Measurements from ENCODE around the gene SLC45A1.
"Not testable (repeated sequence)": the region's sequence is repeated elsewhere in the genome, so short reads cannot be mapped to it uniquely, and the experiment has no call there.

The SLC45A1 gene

DNA sequence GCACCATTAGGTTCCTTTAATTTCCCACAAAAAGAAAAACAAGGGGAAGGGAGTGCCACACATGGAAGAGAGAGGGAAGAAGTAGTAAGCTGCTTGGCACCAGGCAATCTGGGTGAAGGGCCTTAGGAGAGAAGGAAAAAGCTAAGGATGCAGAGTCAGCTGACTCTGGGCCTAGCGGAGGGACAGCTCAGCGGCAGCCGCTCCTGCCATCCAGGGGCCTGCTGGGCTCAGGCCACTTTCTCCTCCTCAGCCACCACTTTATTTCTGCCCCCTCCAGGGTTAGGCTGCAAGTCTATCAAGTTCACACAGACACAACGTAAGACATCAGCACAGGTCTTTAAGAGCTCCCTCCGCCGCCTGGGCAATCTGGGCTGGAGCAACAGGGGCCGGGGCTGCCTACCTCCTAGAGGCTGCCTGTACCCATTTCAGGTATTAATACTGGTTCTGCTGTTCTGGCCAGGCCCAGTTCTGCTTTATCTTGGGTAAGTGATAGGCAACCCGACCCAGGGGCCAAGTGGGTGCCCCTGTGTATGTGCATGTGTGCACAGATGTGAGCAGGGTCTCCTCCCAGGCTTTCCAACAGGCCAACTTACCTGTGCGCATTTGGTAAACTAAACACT is 53.6 kb downstream of the SLC45A1 start:
- no peak for DNase-seq

DNA sequence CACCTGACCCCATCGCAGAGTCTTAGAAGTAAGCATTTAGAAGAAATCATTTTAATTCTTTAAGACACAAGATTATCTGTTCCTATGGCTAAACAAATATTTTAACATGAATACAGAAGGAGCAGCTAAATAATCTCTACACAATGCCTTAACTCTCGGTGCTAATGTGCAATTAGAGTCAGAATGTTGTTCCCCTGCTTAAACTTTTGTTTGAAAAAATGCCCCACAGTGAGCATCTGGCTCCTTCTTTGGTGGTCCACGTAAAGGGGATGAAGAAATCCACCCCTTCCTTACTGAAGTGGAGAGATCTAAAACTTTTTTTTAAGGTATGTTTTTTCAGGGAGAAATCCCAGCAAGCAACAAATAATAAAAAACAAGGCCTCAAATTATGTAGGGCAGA is 55.2 kb downstream of the SLC45A1 start:
- no peak for DNase-seq

DNA sequence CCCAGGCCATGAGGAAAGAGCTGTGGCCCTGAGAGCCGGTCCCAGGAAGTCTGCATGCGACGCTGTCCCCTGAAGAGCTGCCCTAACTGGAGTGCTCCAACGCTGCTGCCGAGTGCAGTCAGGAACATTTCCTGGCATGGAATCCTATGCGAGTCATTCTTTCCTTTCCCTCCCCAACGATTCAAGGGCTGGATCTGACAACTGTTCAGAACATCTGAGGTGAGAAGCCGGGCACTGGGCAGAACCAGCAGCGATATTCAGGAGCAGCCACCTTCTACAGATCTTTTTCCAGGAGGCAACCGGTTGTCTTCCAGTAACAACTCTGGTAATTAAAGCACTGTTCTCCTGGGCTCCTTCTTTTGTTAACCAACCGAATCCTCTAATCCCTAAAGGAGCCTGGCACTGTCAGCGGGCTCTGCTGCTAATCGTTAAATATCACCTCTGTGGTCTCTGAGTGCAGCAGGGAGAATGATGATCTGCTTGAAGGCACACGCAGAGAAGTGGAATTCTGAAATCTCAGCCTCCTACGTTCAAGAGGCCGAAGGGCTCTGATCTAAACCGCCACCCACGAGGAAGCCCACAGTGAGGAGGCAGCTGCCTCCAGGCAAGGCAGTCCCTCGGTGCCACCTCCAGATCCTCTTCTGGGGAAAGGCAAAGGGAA is 55.8 kb downstream of the SLC45A1 start:
- peak; percentile 14 for DNase-seq

DNA sequence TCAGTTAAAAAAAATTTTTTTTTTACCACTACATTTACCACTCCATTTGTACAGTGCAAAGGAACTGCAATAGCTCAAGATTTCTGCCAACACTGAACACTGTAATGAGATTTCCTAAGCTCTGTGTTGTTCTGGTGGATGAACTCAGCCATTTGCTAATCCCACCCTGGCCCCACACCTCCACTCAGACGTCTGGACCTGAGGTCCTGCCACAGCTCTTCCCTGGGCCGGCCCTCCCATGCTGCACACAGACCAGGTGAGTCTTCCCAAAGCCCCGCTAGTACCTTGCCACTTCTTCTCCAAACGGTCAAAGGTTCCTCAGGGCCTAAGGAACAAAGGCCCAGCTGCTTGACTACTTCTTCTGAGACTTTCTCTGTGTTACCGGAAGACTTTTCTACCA is 56.4 kb downstream of the SLC45A1 start:
- DNase-seq, result no peak

DNA sequence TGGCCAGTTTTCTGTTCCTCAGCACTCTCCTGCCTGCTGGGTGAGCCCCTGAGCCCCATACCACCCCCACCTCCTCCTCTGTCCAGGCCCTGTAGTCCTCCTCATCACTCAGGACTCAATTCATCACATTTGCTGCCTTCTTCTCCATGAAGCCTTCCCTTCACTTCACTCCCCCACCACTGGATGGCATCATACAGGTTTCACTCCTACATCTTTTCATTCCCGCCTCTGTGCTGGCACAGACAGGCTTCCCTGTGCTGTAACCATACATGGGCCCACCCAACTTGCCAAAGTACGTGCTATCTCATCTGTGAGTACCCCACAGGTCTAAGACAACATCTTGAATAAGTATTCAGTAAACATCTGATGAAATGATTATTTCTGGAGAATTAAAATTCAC is 56.9 kb downstream of the SLC45A1 start:
- peak; percentile 52 for DNase-seq

DNA sequence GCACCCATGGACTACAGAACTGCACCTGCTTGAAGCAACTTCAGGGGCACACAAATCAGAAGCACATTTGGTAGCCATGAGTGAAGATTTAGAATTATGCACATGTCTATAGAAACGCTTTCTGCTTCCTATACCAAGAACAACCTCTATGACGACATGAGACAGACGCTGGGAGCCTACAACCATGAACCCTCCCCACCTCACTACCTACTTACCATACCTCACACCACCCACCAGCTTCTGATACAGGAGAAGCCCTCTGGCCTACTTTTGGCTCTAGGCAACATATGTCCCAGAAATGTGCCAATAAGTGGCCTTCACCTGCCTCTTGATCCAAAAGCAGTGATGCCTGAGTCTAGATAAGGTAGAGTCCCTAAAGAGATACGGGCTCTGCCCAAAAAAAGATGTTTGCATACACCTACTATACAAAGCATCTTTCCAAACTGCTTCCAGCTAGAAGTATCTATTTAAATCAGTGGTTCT is 58.5 kb downstream of the SLC45A1 start:
- DNase-seq, result no peak

DNA sequence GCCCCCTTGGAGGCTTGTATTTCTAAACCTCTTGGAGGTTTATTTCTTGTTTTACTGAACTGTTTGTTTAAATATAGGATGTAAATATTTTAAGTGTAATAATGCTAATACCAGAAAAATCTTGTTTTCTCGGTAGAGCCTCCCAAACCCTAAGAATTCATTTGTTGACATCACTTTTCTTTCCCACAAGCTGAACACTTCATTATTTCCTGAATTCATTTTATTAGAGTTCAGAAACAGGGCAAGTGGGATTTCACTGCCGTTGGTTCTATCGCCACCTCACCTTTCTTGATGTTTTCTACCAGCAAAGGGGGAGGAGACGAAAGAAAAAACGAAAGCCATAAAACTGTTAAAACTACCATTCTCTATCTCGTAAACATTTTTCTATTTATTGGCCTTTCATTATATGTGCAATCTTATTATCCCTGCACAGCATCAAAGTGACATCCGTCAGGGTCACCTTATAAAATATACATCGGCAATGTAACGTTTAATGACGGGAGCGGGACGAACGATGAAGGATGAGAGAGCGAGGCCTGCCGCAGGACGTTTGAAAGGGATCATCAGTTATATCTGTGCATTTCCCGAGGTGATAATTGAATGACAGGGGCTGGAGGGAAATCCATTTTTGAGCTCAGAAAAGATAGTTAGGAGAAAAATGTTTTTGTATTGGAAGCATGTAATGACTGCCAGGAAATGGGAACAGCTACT is 59.5 kb downstream of the SLC45A1 start:
- DNase-seq, result no peak

DNA sequence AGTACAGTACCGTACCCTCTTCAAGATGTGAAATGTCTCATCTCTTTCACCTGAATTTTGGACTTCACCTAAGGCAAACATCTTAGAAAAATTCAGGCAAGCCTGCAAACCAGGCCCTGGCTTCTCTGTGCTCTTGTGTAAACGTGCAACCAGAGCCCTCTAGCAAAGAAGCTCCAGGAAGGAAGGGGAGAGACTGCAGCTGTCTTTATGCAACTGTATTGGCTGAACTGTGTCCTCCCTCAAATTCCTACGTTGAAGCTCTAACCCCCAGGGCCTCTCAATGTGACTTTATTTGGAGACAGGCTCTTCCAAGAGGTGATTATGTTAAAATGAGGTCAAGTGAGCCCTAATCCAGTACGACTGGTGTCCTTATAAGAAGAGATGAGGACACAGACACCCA is 60.3 kb downstream of the SLC45A1 start:
- DNase-seq, result no peak

DNA sequence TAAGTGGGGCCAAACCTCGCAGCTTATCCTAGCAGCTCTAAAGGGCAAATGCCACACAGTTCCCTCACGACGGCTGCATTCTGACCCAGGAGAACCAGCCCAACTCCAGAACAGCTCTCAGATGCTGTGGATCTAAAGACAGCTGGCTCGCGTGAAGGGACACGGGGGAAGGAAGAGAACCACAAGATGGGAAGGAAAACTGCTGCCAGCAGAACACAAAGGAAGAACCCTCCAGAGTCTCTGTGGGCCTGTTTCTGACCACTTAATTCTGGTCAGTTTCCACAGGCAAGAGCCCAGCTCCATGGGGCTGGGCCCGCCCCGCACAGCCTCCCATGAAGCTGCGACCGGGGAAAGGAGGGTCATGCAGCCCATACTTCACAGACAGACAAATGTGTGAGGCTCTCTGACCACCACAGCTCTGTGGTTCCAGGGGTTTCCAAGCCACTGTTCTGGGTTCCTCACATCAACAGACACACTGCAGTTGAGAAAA is 61.1 kb downstream of the SLC45A1 start:
- DNase-seq, result no peak

DNA sequence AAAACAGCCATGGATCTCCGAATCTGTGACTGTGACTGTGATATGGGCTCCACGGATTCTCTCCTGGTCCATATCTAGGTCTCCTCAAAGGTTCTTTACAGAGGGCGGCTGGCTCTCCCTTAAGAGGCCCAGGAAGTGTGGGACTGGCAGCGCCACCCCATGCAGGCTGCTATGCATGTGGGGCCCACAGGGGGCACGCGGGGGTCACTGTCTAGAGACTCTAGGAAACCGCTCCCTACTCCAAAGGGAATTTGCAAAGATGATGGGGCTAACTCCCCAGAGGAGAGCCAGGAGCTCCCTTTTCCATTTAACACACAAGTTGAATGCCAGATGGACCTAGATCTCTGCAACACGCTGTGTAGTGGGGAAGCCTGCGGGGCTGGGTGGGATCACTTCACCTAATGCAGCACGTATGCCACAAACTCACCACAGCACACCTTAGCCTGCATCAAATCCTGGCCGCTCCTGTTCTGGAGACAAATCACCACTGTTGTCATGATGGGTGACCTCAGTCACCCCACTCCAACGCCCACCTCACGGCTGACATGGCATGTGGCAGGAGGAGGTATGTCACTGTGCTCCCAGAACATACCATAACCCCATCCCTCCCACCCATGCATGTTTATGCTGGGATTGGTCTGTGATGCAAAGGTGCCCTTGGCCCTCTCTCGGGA is 61.7 kb downstream of the SLC45A1 start:
- DNase-seq, result no peak

DNA sequence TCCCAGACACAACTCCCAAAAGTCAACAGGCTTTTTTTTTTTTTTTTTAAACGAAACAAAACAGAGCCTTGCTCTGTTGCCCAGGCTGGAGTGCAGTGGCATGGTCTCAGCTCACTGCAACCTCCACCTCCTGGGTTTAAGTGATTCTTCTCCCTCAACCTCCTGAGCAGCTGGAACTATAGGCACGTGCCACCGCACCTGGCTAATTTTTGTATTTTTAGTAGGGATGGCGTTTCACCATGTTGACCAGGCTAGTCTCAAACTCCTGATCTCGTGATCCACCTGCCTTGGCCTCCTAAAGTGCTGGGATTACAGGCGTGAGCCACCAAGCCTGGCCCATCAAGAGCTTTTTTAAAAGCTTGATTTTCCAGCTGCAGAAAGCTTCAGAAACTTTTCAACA is 62.4 kb downstream of the SLC45A1 start:
- DNase-seq, result not testable (repeated sequence)

DNA sequence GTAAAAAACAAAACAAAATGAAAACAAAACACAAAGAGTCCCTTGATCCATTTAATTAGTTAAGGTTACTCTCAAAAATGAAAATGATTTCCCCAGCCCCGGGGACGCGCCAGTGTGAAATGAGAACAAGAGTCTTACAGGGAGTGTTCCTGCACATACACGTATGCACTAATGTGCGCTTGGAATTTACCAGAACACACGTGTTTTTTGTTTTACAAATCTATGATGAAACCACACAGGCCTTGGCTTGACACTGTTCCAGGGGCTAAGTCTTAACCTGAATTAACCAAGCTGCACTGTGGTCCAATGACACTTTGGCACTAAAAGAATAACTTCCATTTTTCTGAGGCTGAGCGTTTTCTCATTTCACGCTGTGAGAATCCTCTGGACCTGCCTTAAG is 63.7 kb downstream of the SLC45A1 start:
- DNase-seq, result no peak

DNA sequence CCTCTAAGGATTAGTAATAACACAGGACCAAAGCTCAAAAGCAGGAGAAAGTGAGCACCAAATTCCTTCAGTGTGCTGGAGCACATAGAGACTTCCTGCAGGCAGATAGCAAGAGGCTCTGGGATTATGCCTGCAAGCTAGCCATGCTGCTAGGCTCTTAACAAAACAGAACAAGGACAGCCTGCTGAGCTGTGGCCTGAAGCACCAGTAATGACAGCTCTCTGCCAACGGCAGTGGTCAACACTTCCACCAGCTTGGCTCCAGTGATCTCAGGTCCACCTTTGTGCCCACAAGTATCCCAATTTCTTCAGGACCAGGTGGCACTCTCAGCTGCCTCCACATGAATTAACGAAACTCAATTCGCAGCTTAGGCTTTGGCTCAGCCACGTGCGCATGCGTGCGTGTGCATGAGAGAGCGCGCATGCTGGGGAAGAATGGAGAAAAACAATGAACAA is 64.2 kb downstream of the SLC45A1 start:
- DNase-seq, result peak; percentile 34

DNA sequence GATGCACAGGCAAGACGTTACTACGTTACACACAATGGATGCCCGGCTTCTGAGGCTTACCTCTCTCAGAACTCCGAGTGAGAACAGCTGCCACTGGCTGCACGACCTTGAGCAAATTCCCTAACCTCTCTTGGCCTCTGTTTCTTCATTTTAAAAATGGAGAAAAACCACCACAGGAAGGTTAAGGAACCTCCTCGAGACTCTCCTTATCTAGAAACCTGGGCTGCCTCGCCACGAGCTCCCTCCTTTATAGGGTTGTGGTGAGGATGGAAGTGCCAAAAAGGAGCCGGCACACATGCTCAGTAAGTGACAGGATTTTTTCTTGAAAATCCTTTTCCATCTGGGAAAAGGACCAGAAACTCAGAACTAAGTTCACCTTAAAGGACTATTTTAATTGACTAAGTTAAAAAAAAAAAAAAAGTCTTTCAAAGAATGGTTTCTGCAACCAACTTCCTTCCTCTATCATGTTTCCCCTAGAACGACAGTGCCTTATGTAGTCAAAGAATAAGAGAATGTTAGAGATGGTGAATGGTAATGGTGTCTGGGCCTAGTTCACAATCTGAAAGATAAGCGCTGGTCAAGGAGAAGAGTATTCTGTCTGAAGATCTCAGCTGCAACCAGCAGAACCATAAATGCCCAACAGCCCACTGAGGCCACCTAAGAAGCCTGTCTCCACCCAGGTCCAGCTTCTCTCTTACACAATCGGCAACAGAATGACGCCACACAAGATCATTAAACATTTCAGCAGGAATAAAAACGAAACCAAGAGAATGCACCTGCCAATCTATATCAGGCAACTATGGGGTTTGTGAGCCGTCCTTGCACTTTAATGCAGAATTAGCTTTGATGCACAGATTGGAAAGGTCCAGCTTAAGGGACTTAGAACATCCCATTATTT is 64.9 kb downstream of the SLC45A1 start:
- DNase-seq, result no peak

DNA sequence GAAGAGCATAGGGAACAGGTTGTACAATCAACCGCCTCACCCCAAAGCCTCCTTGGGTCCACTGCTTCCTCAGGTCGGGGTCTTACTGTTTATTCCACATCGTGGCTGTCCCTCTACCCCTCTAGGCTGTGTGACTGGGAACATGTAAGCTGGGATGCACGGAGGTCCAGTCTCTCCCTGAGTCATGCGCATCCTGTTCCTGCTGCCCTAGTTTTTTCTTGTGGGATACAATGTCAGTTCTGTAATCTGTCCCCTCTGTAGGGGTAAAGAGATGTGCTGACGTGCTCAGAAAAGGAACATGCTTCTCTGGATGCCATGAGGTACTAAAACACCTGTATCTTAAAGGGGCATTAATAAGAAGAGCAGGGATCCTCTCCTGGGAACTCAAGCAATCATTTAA is 66.2 kb downstream of the SLC45A1 start:
- no peak for DNase-seq

DNA sequence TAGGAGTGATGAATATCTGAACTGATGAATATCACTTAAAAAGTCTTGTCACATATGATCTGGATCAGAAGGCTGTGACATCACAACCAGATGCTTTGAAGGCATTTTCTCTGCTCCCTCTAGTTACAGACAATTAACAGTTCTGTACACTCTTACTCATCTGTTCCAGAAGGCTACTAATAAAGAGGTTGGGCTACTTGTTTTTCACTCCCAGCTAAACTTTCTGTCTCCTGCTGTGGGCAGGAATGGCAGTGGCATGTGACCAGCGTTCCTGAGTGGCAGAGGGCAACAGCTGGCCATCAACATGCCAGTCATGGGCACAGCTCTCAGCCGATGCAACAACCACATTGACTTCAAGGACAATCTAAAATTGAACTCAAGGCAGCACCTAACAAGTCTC is 66.7 kb downstream of the SLC45A1 start:
- no peak for DNase-seq

DNA sequence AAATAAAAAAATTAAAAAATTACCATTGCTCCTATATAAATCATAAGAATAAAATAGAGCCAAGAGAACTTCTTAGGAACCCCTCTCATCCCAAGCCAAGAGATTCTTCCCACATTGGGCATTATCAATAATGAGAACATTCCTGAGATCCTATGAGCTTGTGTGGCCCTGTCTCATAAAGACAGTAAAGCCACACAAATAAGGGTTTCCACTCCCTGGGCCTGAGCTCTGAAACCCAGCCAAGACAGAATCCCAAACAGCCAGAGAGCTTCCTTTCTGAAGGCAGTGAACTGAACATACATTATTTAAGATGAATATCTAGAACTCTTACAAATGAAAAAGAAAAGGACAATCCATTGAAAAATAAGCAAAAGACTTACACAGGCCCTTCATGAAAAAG is 68.3 kb downstream of the SLC45A1 start:
- no peak for DNase-seq

DNA sequence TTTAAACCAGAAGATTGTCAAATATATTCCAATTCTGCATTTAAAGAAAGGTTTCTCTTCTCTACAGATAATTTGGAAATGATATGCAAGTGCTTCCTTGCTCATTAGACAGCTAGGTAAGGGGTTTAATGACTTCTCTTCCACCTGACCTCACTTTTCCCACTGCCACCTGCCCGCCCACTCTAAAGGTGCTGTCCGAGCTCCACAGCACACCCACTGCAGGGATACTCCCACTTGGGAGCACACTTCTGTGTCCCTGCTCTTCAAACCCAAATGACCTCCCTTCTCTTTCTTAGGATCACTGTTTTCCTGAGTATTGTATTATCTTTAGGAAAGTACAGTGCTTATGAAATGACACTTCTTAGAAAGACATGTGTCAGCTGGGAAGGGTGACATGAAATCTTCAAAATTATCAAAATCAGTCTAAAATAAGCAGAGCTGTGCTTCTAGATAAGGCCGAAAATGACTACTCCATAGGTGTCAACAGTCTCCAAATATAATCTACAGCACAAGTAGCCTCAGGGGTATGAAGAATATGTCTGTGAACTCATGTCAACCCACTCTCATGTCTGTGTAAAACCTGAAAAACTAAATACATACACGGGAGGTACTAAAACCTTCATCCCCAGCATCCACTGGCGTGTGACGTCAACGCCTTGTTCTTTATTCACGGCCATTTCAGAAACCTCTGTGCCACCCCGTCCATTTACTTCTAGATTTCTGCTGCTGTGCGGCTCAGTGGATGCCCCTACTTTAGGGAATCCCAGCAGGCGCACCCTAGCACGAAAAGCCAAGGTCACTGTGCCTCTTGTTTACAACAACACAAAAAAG is 71.0 kb downstream of the SLC45A1 start:
- DNase-seq, result no peak

DNA sequence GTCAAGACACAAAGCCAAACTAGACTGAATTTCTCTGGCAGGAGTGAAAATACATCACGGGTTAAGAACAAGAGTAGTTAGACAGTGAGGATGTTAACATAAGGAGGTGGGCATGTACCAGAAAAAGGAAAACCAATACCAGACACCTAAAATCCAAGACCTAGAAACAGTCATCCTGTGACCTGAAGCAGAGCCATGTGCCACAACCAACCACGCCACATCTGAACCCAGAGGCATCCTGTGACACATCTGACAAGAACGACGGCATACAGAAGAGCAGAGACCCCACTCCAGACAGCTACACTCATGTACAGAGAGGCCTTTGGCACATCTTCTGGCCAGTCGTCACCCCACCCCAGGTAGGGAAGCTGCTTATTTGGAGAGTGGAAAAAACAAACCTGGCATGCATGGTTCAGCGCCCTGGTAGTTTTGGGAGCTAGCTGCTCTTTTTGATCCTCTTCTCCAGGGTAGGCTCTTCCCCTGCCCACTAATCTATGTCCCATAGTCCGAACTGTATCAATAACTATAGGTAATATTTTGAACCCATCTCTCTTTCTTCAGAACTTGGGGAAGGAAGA is 72.1 kb downstream of the SLC45A1 start:
- DNase-seq, result no peak

DNA sequence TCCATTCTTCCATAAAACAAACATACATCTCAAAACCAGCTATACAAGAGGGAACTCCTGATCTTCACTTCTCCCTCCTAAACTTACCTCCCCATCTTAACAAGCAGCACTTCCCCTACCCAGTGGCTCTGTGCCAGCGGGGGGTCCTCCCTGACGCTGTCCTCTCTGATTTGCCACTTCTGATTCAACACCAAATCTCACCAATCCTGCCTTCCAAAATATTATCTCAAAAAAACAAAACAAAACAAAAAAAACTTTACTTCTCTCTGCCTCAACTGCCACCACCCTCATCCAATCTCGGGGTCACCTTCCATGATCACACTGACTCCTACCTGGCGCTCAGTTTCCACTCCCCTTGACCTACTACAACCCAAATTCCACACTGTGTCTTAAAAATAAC is 72.8 kb downstream of the SLC45A1 start:
- no peak for DNase-seq

DNA sequence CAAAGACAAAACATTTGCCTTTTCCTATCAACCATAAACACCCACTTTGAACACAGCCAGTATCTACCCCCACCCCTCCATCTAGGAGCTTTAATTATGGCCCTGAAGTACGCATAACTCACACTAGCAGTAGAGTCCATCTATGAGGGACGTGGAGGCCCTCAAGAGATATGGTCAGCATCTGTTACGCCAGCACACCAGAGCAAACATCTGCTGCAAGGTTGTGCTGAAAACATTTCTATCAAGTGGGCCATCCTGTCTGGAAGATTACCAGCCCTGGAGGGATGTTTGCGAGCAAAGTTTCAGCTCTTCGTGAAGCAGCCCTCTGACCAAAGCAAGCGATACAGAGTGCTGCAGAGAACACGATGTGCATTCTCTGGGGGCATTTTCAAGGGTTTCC is 74.6 kb downstream of the SLC45A1 start:
- DNase-seq, result no peak

Data from NCI-H69 (cell line).